Epithelial cell of esophagus (primary cell): Measurements from ENCODE around the gene TCFL5.

ENCODE experiments used
- DNase-seq: peaks from one replicate; pipeline ENCODE4 v3.0.0; 2010; ENCODE audit warnings: low read depth
- H3K4me3 ChIP-seq: 2 replicates; pipeline ENCODE4 v1.5.1; 2011; ENCODE audit warnings: mild to moderate bottlenecking, low read length, control low read depth
- TF ChIP-seq, protein P1 (sequence below): IDR thresholded peaks from 2 replicates; pipeline ENCODE4 v1.5.1; 2011; ENCODE audit warnings: low read depth, mild to moderate bottlenecking, low read length, control low read depth, inconsistent platforms; ENCODE audit not compliant: insufficient read depth; ENCODE audit errors: missing control alignments

TCFL5 gene

DNA sequence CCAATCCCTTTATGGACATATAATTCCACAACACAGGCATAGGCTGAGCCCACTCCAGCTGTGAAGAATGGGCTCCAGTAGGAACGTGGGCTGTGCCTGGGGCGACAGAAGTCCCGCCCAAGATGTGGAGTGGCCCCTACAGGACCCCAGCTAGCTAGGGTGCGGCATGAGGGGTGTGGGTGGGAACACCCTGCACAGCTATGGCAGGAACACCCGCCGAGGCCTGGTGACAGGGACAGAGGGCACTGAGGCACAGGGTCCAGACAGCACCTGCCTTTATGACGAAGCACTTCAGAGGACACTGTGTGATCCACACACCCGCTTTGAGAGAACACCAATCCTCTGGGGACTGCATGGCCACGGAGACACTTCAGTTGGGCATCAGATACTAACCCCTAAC lies 28.2 kb upstream of the TCFL5 start:
- no peak for DNase-seq
- no peak overlapping the region for H3K4me3 ChIP-seq
- TF ChIP-seq, protein P1, sequence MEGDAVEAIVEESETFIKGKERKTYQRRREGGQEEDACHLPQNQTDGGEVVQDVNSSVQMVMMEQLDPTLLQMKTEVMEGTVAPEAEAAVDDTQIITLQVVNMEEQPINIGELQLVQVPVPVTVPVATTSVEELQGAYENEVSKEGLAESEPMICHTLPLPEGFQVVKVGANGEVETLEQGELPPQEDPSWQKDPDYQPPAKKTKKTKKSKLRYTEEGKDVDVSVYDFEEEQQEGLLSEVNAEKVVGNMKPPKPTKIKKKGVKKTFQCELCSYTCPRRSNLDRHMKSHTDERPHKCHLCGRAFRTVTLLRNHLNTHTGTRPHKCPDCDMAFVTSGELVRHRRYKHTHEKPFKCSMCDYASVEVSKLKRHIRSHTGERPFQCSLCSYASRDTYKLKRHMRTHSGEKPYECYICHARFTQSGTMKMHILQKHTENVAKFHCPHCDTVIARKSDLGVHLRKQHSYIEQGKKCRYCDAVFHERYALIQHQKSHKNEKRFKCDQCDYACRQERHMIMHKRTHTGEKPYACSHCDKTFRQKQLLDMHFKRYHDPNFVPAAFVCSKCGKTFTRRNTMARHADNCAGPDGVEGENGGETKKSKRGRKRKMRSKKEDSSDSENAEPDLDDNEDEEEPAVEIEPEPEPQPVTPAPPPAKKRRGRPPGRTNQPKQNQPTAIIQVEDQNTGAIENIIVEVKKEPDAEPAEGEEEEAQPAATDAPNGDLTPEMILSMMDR: no peak

DNA sequence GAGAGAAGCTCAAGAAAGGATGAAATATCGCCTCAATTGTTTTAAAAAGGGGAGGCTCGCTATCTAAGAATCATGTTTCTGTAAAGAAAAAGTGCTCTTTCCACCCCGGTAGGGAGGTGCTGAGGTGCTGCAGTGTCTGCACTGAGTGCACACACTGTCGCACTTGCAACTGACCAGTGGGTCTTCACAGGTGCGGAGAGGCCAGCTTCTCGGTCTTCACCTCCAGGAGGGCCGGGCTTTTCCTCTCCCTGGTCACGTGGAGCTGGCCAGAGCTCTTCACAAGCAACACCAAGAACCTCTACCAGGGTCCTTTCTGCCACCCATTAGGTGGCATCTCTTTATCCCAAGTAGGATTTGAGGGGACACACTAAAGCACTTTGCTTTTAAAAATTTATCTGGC lies 27.8 kb upstream of the TCFL5 start:
- no peak overlapping the region for H3K4me3 ChIP-seq
- DNase-seq: no peak
- TF ChIP-seq, protein P1: no peak

DNA sequence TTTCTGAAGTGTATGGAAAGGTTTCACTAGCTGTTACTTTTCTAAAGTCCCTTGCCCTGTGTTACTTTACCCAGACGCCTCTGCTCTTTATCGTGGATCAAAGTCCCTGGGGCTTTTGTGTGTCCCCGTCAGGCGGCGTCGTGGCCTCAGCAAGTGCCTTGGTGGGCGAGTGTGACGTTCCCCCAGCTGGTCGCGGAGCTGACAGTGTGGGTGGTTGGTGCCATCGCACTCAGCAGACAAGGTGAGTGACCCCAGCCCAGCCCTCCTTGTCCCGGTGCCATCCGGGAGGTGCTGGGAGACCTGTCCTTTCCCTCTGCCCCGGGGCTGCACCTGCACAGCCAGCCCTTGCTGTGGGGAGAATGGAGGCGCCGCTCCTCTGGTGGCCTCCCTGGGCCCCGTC lies 27.3 kb upstream of the TCFL5 start:
- TF ChIP-seq, protein P1: no peak
- DNase-seq: no peak
- H3K4me3 ChIP-seq: no peak overlapping the region

DNA sequence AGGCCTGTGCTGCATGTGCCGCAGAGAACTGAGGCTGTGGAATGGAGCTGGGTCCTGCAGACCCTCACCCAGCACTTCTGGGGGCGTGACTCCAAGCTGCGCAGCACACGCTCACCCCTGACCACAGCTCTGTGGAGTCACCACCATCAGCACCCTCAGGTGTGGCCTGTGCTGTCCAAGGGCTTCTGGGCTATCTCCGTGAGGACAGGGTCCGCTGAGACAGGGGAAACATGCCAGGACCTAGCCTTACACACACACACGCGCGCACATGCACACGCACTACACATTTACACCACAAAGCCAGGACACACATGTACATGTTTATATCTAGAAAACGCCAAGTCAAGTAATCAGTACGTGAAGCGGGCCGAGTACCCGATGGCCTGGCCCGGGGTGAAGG lies 26.8 kb upstream of the TCFL5 start:
- TF ChIP-seq, protein P1: no peak
- H3K4me3 ChIP-seq: no peak overlapping the region
- no peak for DNase-seq

DNA sequence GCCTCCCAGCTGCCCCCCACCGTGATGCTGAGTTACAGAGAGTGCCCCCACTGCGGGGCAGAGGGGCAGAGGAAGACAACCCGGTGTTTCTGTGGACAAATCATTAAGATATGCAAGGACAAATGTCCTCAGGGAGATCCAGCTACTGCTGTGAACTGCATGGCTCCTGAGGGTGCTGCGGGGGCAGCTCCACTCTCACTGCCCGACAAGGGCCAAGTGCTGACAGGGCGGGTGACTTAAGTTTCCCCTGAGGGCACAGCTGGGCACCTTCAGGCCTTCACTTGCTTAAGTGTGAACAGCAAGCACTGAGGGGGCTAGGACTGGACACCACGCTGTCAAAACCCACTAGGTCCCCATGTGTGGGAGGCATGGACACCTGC lies 26.2 kb upstream of the TCFL5 start:
- peak; percentile 27 for DNase-seq
- TF ChIP-seq, protein P1: no peak
- no peak overlapping the region for H3K4me3 ChIP-seq

DNA sequence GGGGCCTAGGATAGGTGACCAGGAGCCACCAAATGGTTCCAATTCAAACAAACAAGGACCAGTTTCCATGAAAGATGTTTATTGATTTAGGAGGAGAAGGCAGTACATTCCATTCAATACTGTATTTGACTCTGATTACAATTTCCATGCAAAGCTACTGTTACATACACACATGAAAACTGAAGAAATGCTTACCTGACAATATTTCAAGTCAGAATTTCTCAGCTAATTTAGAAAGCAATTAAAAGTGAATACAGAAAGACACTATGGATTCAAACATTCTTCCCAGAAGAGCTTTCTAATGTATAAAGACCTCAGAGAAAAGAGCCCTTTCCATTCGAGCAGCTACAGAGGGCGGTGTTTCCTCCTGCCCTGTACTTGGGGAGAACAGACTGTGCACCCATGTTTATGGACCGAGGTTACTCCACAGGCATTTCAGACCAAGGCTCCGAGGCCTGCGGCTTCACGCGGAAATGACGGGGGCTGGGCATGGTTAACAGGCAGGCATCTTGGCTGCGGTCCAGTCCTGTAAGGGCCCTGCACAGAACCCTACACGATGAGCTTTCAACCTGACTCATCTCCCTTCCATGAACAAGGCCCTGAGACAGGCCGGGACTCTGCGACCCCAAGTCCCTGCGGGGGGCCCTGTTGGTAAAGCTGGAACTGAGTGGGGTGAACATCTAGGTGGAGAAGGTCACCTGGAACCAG lies 25.7 kb upstream of the TCFL5 start:
- H3K4me3 ChIP-seq: no peak overlapping the region
- peak; percentile 89 for DNase-seq
- TF ChIP-seq, protein P1: no peak

DNA sequence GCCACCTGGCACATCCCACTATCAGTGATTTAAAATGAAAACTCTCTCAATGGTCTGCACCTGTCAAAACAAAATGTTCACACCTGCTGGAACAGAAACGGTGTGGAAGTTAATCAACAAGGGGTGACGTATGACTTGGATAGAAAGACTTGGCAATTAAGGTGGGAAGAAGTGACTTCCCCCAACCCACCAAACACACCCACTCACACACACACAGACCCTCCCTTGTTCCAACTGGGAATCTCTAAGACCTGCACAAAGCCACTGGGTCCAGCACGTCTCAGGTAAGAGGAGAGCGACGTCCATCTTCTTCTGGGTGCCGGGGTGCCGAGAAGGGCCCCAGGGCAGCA lies 25.1 kb upstream of the TCFL5 start:
- DNase-seq: no peak
- no peak overlapping the region for H3K4me3 ChIP-seq
- TF ChIP-seq, protein P1: no peak
